Kidney epithelial cell (primary cell): ENCODE measurements around the gene DIPK1A. TPM values are rescaled to one million over a fixed set of nuclear protein-coding genes. Genes with fewer than 3 reads are reported as not detected.
"Not testable (repeated sequence)": the region's sequence is repeated elsewhere in the genome, so short reads cannot be mapped to it uniquely, and the experiment has no call there.

ENCODE experiments used
- DNase-seq: peaks from one replicate; pipeline ENCODE4 v3.0.0-alpha.2; 2010; ENCODE audit warnings: low read depth
- H3K27me3 ChIP-seq: 2 replicates; pipeline ENCODE4 v1.6.0; 2011; ENCODE audit warnings: low read length; ENCODE audit not compliant: control insufficient read depth, insufficient read depth
- H3K36me3 ChIP-seq: 2 replicates; pipeline ENCODE4 v1.5.1; 2011; ENCODE audit warnings: low read length; ENCODE audit not compliant: control insufficient read depth, insufficient read depth
- H3K4me3 ChIP-seq: 2 replicates; pipeline ENCODE4 v1.5.1; 2011; ENCODE audit warnings: low read depth, mild to moderate bottlenecking, control low read depth, low read length
- total RNA-seq: library from RNA; depleted of rRNA; stranded (reverse); fragments of >200 nt; gene quantifications from 2 replicates; pipeline ENCODE4 v1.2.3, GENCODE V29; 2015
- TF ChIP-seq, protein P1 (sequence below): IDR thresholded peaks from 2 replicates; pipeline ENCODE4 v1.5.1; 2011; ENCODE audit warnings: mild to moderate bottlenecking, moderate library complexity, low read length, control low read depth, inconsistent platforms; ENCODE audit not compliant: insufficient read depth, poor library complexity, severe bottlenecking

The DIPK1A gene
- total RNA-seq, 1 donor from 2014 or later, result 1.8 TPM

DNA sequence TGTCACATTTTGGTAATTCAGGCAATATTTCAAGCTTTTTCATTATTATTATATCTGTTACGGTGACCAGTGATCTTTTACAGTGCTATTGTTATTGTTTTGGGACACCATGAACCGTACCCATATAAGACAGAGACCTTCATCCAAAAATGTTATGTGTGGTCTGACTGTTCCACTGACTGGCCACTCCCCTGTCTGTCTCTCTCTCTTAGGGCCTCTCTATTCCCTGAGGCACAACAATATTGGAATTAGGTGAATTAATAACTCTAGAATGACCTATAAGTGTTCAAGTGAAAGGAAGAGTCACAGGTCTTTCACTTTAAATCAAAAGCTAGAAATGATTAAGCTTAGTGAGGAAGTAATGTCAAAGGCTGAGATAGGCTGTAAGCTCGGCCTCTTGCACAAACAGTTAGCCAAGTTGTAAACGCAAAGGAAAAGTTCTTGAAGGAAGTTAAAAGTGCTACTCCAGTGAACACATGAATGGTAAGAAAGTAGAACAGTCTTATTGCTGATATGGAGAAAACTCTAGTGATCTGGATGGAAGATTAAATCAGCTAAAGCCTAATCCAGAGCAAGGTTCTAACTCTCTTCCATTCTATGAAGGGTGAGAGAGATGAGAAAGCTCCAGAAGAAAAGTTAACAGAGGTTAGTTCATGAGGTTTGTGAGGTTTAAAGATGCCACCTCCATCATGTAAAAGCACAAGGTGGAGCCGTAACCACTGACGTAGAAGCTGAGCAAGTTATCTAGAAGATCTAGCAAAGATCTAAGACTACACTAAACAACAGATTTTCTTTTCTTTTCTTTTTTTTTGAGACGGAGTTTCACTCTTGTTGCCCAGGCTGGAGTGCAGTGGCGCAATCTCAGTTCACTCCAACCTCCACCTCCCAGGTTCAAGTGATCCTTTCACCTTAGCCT, 19.7 kb upstream of the DIPK1A start:
- no peak for DNase-seq
- Histone ChIP-seq H3K27me3 (no peaks in the 10 kb centered on the region), H3K4me3 (no peak overlapping the region), H3K36me3 (no peaks in the 10 kb centered on the region)
- TF ChIP-seq, protein P1, sequence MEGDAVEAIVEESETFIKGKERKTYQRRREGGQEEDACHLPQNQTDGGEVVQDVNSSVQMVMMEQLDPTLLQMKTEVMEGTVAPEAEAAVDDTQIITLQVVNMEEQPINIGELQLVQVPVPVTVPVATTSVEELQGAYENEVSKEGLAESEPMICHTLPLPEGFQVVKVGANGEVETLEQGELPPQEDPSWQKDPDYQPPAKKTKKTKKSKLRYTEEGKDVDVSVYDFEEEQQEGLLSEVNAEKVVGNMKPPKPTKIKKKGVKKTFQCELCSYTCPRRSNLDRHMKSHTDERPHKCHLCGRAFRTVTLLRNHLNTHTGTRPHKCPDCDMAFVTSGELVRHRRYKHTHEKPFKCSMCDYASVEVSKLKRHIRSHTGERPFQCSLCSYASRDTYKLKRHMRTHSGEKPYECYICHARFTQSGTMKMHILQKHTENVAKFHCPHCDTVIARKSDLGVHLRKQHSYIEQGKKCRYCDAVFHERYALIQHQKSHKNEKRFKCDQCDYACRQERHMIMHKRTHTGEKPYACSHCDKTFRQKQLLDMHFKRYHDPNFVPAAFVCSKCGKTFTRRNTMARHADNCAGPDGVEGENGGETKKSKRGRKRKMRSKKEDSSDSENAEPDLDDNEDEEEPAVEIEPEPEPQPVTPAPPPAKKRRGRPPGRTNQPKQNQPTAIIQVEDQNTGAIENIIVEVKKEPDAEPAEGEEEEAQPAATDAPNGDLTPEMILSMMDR, result no peak

DNA sequence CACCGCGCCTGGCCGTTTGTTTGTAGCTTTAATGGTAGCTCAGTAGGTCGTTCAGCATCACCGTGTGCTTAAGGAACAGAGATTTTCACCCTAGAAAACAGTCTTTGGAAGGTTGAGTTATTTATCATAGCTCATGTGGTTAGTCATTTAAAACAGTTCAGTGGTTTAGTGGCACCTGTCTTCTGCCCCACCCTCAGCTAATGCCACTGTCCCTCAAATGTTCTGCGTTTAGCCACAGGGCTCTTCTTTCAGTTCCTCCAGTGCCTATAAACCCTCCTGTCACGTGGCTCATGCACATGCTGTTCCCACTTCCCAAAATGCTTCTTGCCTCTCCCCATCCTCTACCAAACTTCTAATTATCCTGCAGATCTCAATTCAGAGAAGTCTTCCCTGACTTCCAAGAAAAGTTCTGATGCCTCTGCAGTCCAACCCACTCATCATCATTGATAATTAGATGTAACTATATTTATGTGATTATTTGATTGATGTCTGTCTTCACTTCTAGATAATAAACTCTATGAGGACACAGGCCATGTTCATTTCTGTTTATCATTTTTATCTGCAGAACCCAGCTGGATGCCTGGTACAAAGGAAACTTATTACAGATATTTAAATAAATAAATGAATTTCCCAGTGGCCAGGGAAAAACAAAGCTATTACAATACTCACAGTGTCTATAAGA, 14.4 kb upstream of the DIPK1A start:
- no peaks in the 10 kb centered on the region for H3K36me3 ChIP-seq
- DNase-seq, result no peak
- no peaks in the 10 kb centered on the region for H3K27me3 ChIP-seq
- no peak overlapping the region for H3K4me3 ChIP-seq
- TF ChIP-seq, protein P1, result no peak

DNA sequence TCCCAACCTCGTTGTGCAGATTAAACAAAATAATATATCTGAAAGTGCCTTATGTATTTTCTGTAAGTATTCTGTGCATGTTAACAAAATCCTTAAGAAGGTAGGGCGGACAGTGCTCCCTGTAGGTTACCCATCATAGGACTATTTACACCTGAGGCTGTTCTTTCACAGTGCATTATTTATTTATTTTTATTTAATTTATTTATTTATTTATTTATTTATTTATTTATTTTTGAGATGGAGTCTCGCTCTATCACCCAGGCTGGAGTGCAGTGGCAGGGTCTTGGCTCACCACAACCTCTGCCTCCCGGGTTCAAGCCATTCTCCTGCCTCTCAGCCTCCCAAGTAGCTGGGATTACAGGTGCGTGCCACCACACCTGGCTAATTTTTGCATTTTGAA, 12.8 kb upstream of the DIPK1A start:
- not testable (repeated sequence) for DNase-seq, H3K27me3 ChIP-seq, H3K4me3 ChIP-seq, H3K36me3 ChIP-seq

- Histone ChIP-seq H3K4me3 (no peak overlapping the region), H3K27me3 (no peaks in the 10 kb centered on the region), H3K36me3 (no peaks in the 10 kb centered on the region)
- TF ChIP-seq, protein P1, result no peak
- no peak for DNase-seq
Measured at GRCh38 chr1:92973203-92973897, 12.1 kb upstream of the DIPK1A start.

- TF ChIP-seq, protein P1, result no peak
- Histone ChIP-seq H3K27me3 (no peaks in the 10 kb centered on the region), H3K36me3 (no peaks in the 10 kb centered on the region), H3K4me3 (no peak overlapping the region)
- no peak for DNase-seq
Measured at GRCh38 chr1:92972409-92973129, 11.3 kb upstream of the DIPK1A start.

- not testable (repeated sequence) for H3K27me3 ChIP-seq, H3K36me3 ChIP-seq, H3K4me3 ChIP-seq, DNase-seq
Measured at GRCh38 chr1:92971932-92972331, 10.7 kb upstream of the DIPK1A start.
